ENCODE measurements around the gene SOX6.
"Not testable (repeated sequence)": the region's sequence is repeated elsewhere in the genome, so short reads cannot be mapped to it uniquely, and the experiment has no call there.

SOX6 gene

DNA sequence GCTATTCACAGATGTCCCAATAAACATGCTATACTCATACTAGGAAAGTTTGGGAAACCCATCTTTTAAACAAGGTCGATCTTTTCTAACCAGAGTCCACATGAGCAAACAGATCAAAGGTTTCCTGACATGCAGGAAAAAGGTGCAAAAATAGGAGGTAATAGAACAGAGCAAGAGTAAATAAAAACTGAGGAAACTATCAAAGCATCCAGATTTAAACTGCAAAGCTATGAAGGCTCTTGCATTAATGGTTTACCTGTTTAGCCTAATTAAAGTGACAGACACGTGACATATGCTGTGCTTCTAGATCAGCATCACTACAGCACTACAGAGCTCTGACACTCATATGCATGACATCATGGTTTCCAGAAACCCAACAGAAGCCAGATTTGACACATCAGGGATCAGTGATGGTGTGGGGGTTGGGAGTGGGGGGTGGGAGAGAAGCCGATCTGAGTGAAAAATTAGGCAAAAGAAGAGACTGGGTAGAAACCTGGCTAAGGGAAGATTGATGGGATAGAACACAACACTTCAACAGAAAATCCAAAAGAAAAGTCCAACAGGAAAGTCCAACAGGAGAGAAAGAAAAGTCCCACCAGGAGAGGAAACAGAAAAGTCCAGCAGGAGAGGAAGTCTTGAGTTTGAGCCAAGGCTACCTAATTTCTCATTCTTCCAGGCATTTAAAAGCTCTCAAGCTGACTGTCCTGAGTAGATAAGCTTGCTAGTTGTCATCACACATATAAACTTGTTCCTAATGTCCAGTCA lies 262.3 kb downstream of the SOX6 start:
- DNase-seq (ENCODE audit: low read depth) = no peak

DNA sequence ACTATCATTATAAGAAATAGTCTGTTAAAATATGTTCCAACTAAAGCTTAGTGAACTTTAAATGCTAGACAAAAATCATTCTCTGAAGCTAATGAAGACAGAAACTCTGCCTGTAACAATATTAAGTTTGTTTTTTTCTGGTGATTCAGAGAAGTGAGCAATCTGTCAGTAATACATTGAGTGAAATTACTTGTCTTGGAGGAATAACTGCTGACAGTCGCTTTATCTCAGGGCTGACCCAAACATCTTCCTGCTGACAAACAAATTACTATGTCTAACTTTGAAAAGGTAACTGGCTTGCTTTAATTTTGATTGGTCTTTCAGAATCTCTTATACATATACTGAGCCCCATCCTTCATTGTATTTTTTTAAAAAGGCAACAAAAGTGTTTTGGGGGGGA lies 264.5 kb downstream of the SOX6 start:
- no peak for DNase-seq (ENCODE audit: low read depth)

DNA sequence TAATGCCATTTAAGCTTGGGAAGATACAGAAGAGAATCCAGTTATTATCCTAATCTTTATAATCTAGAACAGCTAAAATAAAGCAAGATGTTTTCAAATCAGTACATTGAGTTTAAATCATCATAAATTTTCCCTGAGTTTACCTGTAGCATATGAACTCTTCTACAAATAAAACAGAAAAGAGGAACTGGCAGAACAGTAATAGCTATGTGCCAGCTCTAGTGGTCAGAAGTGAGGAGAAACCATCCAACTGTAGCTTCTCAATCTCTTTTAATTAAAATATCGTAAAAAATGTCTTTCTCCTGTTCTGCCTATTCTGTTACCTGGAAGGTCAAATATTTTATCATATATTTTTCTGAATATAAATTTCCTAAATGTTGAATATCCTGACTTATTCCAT lies 266.9 kb downstream of the SOX6 start:
- DNase-seq (ENCODE audit: low read depth) = no peak

DNA sequence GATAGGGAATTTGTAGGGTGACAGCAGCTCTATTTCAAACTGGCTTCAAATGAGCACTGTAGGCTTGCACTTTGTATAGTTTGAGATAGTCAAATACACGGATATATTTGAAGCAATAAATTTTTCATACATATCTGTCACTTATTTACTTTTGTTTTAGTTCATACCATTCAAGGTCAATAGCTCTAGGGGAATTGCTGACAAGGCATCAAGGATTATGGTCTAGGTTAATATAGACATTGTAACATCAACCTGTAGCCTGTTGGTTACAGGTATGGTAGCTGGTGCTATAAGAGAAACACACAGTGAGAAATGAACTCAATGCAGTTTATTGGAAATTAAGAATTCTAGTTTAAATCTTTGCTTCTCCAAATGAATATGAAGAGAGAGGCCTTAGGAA lies 267.6 kb downstream of the SOX6 start:
- no peak for DNase-seq (ENCODE audit: low read depth)

DNA sequence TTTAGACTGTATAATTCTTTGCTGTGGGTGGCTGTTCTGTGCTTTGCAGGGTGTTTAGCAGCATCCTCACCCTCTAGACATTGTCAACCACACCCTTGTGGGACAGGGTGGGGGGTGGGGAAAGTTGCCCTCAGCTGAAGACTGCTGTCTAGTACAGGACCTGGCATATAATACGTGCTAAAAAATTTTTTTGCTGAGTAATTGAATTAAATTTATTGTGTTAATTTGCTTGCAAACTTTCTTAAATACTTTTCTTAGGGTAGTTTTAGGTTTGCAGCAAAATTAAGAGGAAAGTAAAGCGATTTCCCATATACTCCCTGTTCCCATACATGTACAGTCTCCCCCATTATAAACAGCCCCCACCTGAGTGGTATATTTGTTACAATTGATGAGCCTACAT lies 268.5 kb downstream of the SOX6 start:
- no peak for DNase-seq (ENCODE audit: low read depth)

DNA sequence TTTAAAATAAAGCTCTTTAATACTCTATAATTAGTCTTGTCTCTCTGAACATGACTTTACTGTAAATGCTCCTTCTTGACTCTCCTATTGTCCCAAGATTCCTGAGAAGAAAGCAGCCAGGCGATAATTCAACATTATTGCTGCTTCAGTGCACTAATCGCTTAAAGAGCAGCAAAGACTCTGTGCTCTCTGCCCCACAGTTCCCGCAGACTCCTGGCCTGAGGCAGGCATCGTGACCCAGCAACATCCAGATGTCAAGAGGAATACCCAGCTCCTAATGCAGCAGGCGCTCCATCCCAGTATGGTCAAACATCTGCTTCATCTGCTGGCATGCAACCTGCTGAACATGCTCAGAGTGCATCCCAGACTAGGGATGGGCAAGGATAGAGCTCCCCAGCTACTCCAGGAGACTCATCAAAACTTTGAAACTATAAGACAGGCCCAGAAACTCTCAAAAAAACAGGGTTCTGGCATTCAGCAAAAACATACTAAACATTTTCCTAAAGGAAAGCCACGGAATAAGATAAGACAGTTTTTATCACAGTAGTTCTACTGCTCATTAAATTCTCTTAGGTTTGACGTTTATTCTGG lies 270.0 kb downstream of the SOX6 start:
- DNase-seq (ENCODE audit: low read depth) = no peak

DNA sequence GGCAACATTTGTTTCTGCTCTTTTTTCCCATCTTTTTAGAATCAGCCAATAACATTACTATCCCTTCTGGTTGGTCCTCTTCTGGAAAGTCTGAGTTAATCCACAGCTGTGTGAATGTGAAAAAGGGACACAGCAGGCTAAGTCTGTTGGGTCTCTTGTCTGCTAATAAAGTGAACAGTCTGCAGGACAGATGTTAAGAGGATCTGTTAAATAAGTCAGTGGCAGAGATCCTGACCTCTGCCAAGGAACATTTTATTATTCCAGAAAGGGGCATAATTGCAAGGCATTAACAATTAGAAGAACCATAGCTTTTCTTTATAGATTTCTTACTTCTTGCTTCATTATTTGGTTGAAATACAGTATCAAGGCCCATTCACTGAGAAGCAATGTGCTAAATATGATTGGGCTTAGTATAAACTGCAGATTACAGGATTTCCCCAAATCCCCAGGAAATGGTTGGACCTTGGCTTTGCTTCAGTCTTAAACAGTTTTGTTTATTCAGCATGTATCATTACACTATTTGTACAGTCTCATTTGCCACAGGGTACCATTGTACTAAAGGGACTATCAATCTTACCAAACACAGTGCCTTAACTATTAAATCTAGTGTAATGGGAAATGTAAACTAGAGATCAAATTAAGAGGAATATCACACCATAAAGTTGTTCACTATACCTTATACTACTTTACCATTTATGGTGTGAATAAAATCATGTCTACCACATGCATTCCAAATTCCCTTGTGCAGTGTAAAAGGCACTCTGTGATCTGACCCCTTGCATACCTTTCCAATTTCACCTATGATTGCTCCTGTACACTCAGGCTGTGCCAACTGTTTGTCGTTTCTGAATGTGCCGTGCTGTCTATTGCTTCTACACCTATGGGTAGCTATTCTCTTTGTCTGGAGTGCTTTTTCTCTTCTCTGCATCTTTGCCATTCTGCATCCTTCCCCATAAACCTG lies 274.0 kb downstream of the SOX6 start:
- no peak for DNase-seq (ENCODE audit: low read depth)

DNA sequence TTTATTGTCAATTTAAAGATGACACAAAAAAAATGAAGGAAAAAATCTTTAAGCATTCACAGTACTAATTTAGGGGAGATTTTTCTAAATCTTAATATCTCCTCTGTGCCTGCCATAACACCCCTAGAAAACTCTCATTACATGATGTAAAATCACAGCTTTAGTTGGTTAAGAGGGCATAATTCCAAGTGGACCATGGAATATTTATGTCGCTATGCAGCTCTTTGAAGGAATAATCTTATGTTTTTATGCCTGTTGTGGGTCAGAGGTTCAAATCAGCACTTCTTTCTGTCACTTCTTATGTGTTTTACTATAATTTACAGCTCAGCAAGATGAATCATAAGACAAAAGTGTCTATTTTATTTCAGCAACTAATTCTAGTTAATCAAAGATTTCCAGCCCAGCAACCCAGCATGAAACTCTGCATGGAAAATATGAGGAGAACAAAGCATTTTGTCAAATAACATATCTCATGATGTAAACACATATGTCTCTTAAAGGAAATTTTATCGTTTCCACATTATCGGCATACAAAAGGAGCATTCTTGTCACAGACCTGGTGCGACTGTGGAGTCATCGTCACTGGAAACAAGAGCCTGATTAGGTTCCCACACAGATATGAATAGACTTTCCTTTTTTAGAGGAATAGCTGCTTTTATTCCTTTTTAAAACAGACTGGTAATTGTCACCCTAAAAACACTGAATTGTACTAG lies 274.8 kb downstream of the SOX6 start:
- DNase-seq (ENCODE audit: low read depth) = no peak

DNA sequence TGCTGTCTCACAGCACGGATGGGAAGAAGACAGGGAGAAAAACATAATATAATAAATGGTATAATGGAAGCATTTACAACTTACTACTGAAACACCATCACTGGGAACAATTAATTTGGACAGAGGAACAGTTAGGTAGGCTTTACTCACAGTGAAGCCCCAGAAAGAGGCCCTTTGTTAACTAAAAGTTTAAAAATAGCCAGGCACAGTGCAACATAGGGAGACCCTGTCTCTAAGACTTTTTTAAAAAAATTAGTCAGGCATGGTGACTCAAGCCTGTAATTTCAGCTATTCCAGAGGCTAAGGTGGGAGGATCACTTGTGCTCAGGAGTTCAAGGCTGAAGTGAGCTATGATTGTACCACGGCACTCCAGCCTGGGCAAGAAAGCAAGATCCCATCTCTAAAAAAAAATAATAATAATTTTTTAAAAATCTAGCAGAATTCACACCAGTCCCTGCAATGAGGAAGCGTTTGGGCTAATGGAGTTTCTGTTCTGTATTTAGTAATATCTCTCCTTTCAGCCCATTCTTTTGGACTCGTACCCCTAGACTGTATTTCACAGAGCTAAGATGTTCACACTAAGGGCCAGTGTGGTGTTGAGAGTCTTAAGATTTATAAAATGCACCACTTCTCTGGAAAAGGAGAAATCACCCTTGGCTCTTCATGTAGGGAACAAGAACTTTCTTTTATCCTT lies 275.5 kb downstream of the SOX6 start:
- DNase-seq (ENCODE audit: low read depth) = no peak

DNA sequence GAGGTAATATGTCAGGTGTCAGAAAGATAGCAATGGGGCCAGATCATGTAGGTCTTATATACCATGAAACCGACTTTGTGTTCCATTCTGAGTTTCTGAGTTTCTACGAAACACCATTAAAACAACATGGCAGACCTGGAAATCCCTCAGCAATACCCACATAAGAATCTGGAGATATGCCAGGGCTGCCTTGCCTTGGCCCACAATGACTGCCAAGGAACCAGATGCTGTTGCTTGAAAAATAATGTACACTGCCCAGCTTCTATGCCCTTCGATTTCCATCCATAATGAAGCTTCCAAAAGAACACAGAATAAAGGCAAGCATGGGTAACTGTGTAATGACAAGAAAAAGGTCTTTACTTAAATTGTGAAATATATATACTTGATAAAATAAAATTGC lies 277.4 kb downstream of the SOX6 start:
- no peak for DNase-seq (ENCODE audit: low read depth)

DNA sequence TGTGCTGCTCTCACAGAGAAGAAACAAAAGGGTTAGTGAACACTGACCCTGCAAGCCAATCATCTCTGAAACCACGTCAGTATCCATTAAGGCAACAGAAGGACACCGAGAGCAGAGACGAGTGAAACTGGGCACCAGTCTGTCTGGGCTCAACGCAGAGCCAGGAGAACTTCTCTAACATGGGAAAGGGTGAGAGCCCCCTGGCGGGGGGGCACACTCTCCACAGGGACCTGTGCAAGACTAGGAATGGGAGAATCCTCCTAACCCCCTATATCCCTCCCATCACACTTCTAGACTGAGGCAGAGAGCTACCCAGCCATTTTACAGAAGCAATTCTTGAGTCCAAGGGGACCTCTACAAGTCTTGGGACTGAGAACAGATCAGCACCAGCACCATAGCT lies 285.8 kb downstream of the SOX6 start:
- no peak for DNase-seq (ENCODE audit: low read depth)

DNA sequence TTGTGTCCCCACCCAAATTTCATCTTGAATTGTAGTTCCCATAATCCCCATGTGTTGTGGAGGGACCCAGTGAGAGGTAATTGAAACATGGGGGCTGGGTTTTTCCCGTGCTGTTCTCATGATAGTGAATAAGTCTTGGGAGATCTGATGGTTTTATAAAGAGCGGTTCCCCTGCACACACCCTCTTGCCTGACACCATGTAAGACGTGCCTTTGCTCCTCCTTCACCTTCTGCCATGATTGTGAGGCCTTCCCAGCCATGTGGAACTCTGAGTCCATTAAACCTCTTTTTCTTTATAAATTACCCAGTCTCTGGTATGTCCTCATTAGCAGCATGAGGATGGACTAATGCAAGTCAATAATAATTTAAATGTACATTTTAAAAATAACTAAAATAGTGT lies 289.1 kb downstream of the SOX6 start:
- not testable (repeated sequence) for DNase-seq (ENCODE audit: low read depth)

DNA sequence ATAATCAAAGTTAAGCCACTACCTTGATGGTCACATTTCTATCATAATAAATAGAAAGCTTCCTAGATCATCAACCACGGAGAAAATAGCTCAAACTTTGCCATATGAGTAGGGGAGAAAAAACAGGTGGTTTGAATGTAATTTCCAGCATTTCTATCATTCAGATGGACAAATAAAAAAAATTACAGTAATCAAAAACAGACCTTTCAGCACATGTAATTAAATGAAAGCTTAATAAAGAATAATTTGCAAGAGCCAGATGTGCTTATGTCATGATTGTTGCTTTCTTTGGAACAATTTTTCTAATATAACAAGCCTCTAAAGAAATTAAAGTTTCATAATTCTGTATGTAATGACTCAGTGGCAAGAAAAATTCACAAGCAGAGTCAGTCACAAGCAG lies 297.0 kb downstream of the SOX6 start:
- DNase-seq (ENCODE audit: low read depth) = no peak

DNA sequence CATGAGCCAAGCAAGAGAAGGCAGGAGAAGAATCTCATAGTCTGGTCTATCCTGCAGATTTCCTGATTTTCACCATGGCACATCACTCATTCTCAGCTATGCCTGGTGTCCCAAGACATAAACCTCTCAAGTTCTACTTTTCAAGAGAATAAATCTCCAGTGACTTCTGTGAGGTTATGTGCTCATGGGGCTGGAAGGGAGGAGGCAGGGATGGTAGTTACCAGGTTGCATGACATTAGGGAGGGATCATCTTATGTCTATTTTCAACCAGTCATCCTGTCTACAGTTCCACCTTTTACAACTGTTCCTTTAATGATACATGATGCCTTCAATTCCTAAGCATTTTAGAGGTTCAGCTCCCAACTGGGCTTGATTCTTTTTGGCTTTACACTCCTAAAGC lies 297.7 kb downstream of the SOX6 start:
- no peak for DNase-seq (ENCODE audit: low read depth)

DNA sequence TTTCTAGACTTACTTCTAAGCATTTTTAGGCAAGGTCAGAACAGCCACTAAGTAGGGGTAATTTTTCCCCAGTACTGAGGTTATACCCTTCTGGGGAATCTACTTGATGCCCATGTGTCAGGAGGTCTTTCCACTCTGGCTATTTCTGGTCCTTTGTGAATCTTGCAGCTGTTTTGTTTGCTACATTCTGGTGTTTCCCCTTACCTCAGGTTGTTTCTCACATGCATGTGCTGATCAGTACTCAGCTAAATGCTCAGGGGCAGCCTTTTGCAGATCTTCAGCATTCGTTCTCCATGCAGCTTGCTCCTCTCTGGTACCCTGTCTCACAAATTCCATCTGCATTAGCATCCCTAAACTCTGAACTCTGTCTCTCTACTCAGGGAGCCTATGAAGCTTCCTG lies 303.6 kb downstream of the SOX6 start:
- DNase-seq (ENCODE audit: low read depth) = no peak

DNA sequence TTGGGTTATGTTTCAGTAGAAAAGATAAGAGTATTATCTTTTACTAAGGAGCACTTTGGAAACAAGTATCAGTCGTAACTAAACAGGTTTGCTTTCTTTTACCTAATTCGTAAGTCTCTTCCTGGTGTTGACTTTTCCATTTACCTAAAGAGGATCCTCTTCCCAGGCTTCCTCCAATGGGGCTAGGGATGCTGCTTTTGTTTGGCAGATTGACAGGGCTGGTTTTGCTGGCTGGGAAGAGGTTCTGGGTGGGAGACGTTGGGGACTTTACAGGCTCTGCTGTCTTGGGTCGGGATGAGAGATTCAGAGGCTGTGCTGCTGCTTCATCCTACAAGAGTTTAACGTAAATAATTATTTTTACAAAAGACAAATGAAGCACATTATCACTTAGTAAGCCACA lies 306.7 kb downstream of the SOX6 start:
- DNase-seq (ENCODE audit: low read depth) = no peak

DNA sequence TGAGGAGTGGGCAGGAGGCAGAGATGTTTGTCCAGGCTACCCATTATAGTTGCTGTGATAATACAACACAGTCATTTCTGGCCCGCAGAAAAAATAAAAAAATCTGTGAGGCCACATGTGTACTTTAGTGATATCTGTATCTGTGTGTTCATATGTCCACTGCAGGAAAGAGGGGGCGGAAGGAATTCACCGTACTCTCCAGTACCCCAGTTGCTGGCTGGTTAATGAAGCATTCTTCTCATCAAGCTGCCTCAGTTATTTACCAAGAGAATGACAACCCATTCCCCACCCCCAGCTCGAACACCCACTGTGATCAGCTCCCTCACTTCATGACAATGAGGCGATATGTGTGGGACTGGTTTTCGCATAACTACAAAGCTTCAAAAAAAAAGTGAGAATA lies 309.3 kb downstream of the SOX6 start:
- no peak for DNase-seq (ENCODE audit: low read depth)

DNA sequence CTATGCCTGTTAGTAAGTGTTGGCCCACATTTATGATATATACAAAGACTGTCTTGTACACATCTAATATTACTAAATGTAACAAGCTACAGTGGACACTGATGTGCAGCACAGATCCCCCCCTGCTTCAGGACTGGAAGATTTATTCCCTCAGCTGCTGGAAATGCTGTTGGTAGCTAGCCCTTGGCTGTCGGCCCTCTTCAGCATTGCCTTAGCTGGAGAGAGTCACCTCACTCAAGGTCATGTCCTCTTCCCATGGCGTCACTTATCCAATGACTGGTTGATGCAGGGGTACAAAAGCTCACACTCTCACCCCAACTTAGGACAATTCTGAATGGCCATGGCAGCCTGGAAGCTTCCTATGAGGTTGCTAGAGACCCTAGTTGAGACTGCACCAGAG lies 312.7 kb downstream of the SOX6 start:
- DNase-seq (ENCODE audit: low read depth) = no peak

DNA sequence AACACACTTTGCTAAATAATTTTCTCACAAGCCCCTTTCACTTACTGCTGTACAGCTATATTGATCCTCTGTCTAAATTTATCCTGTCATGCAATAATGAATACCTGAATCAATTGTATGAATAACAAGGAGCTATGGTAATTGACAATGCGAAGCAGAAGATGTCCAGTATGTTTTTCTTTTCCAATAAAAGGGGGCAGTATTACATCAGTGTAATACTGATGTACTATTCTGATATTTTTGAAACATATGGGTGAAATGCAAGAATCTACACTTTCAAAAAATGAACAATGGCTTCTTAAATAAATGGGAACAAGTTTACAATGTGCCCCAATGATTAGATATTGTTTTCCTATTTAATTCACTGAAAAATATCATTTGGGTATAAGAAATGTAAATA lies 315.1 kb downstream of the SOX6 start:
- DNase-seq (ENCODE audit: low read depth) = no peak

DNA sequence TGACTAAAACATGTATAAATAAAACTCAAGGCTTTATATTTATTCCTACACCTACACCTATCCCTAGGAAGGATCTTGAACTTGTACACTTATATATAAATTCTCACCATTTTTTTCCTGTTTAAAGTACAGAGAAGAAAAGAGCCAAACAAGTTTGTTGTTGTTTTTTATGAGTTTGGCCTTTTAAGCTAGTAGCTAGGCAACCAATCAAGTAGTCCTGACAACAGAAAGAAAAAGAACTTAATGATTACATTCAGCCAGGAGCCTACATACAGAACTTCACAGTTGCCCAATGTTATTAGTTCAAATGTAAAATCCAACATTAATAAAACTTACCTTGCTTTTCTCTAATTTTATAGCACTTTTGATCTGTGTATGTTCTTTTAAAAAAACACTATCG lies 316.2 kb downstream of the SOX6 start:
- no peak for DNase-seq (ENCODE audit: low read depth)

DNA sequence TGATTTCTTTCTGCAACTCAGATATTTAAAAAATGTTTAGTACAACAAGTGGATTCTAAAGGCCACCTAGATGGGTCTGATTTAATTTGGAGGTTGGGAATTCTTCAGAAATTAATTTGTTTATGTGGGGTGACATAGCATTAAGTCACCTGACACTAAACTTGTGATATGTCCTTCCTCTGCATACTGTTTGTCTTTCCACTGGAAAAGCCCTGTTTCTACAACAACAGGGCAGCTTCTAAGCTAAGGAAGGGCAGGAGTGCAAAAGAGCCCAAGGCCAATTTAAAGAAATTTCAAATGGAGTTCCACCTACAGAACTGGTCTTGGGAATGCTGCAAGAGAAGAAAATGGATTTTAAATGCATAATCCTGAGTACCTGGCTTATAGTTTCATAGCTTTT lies 319.2 kb downstream of the SOX6 start:
- no peak for DNase-seq (ENCODE audit: low read depth)

DNA sequence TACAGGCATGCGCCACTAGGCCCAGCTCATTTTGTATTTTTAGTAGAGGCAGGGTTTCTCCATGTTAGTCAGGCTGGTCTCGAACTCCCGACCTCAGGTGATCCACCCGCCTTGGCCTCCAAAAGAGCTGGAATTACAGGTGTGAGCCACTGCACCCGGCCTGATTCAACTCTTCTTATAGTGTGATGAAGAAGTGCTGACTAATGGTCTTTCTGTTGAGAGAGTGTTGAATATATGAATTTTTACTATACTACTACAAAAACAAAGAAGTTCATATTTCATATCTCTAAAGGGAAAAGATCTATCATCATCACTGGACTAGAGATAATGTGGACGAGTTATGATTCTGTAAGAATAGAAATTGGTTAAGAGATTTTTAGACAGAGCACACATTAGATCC lies 320.1 kb downstream of the SOX6 start:
- DNase-seq (ENCODE audit: low read depth) = no peak

Measured in activated T-cell treated with anti-CD3 and anti-CD28 coated beads for 24 hours (primary cell).